HCT116 (cell line): ENCODE data around the gene TBXAS1. TPM values are rescaled to one million over a fixed set of nuclear protein-coding genes. Genes with fewer than 3 reads are reported as not detected.

Experiments
- ATAC-seq: fragments of 200-7000 bp; cut with Tn5 transposase; 2 replicates; pipeline ENCODE4 v1.9.1; 2020; ENCODE audit warnings: mild to moderate bottlenecking, moderate library complexity
- BruUV-seq: library from RNA; stranded (reverse); fragments of 400-500 nt; replicated peaks from 2 replicates; lab custom pipeline; 2021; lab: Mats Ljungman, UMichigan
- CTCF ChIA-PET: fragments of 300-600 bp; sonication (Branson Sonifier 250); formaldehyde crosslinking; loops from one replicate; lab custom pipeline; 2021; ENCODE audit warnings: antibody characterized with exemption; lab: Charles Lee
- POLR2A ChIA-PET: fragments of 300-600, 350-600 bp; sonication (Branson Sonifier 250); formaldehyde crosslinking; loops from one replicate; lab custom pipeline; 2021; ENCODE audit warnings: antibody characterized with exemption; lab: Charles Lee
- RAD21 ChIA-PET, 2 experiments: fragments of 300-600 bp; sonication (Branson Sonifier 250); formaldehyde crosslinking; loops; one replicate each; lab custom pipeline; 2023; ENCODE audit warnings: low total read pairs in 2 of 2; ENCODE audit not compliant: uncharacterized antibody in 2 of 2, unreplicated experiment in 2 of 2, low non-redundant PET in 1 of 2; lab: Charles Lee
- DNase-seq: peaks from one replicate; pipeline ENCODE4 v3.0.0-alpha.2; 2010; ENCODE audit warnings: low read depth, low spot score
- H2AFZ ChIP-seq: fragments of 200-600 bp; shearing (Covaris generic), sonication (generic); 2 replicates; pipeline ENCODE4 v1.6.1; 2017; ENCODE audit warnings: low read depth, mixed run types, mixed read lengths, antibody characterized with exemption, low read length; ENCODE audit not compliant: poor library complexity, severe bottlenecking
- H3K27ac ChIP-seq: 2 replicates; pipeline ENCODE4 v1.5.1; 2012; ENCODE audit warnings: low read depth, low read length
- H3K27me3 ChIP-seq: fragments of 200-600 bp; sonication (generic); 2 replicates; pipeline ENCODE4 v1.6.1; 2016; ENCODE audit warnings: mixed run types, low read length, mixed read lengths; ENCODE audit not compliant: insufficient read depth
- H3K36me3 ChIP-seq, 2 experiments: fragments of 200-500 bp in 1 of 2; fragments of 200-600 bp in 1 of 2; sonication (Bioruptor generic) in 1 of 2; sonication (generic) in 1 of 2; 2 replicates each; pipeline versions ENCODE4 v1.5.1 to v1.6.1; 2014 to 2016; ENCODE audit warnings: low read length in 2 of 2, inconsistent platforms in 1 of 2, mixed read lengths in 1 of 2, mixed run types in 1 of 2; ENCODE audit not compliant: insufficient read depth in 2 of 2, control insufficient read depth in 1 of 2
- H3K4me1 ChIP-seq, 2 experiments: fragments of 200-600 bp in 1 of 2; sonication (generic) in 1 of 2; 2 replicates each; pipeline versions ENCODE4 v1.5.1 to v1.6.1; 2012 to 2017; ENCODE audit warnings: low read length in 2 of 2, inconsistent platforms in 1 of 2, mild to moderate bottlenecking in 1 of 2, mixed read lengths in 1 of 2, mixed run types in 1 of 2, moderate library complexity in 1 of 2; ENCODE audit not compliant: insufficient read depth in 2 of 2, control insufficient read depth in 1 of 2
- H3K4me2 ChIP-seq: fragments of 200-600 bp; sonication (generic); 2 replicates; pipeline ENCODE4 v1.6.1; 2017; ENCODE audit warnings: mixed run types, low read length, mixed read lengths
- H3K4me3 ChIP-seq, 2 experiments: fragments of 200-600 bp in 1 of 2; sonication (generic) in 1 of 2; replicated peaks in 1 of 2; 2 replicates each; pipeline ENCODE4 v1.5.1; 2011 to 2016; ENCODE audit warnings: low read length in 2 of 2, control low read depth in 1 of 2, low read depth in 1 of 2, mild to moderate bottlenecking in 1 of 2, mixed read lengths in 1 of 2, mixed run types in 1 of 2
- H3K79me2 ChIP-seq: fragments of 200-600 bp; sonication (generic); 2 replicates; pipeline ENCODE4 v1.6.1; 2017; ENCODE audit warnings: mild to moderate bottlenecking, mixed run types, low read length, moderate library complexity, mixed read lengths; ENCODE audit not compliant: insufficient read depth
- H3K9ac ChIP-seq: fragments of 200-600 bp; sonication (generic); 2 replicates; pipeline ENCODE4 v1.6.1; 2016; ENCODE audit warnings: low read length, mixed read lengths
- H3K9me2 ChIP-seq: fragments of 200-600 bp; sonication (generic), shearing (Covaris generic); 2 replicates; pipeline ENCODE4 v1.6.1; 2017; ENCODE audit warnings: mixed run types, mild to moderate bottlenecking, moderate library complexity; ENCODE audit not compliant: insufficient read depth
- H3K9me3 ChIP-seq, 2 experiments: fragments of 200-500 bp in 1 of 2; fragments of 200-600 bp in 1 of 2; sonication (Bioruptor generic) in 1 of 2; sonication (generic) in 1 of 2; 2 replicates each; pipeline ENCODE4 v1.6.1; 2014 to 2017; ENCODE audit warnings: low read length in 2 of 2, mixed read lengths in 2 of 2, inconsistent platforms in 1 of 2, low read depth in 1 of 2, mild to moderate bottlenecking in 1 of 2, mixed run types in 1 of 2, moderate library complexity in 1 of 2; ENCODE audit not compliant: control insufficient read depth in 1 of 2, insufficient read depth in 1 of 2
- H4K20me1 ChIP-seq: fragments of 200-600 bp; sonication (generic), shearing (Covaris generic); 2 replicates; pipeline ENCODE4 v1.6.1; 2017; ENCODE audit warnings: mixed run types, mild to moderate bottlenecking, moderate library complexity; ENCODE audit not compliant: insufficient read depth
- CBX3 ChIP-seq: IDR thresholded peaks from 2 replicates; pipeline ENCODE4 v1.6.1; 2012; ENCODE audit warnings: low read depth
- CTCF ChIP-seq, 3 experiments: fragments of 200-600 bp in 1 of 3; sonication (generic) in 1 of 3; IDR thresholded peaks in 2 of 3; conservative IDR thresholded peaks in 1 of 3; 2 replicates each; pipeline ENCODE4 v1.5.1; 2012 to 2017; ENCODE audit warnings: low read depth in 2 of 3, low read length in 2 of 3, antibody characterized with exemption in 1 of 3, borderline replicate concordance in 1 of 3, control low read depth in 1 of 3, mild to moderate bottlenecking in 1 of 3, mixed read lengths in 1 of 3, mixed run types in 1 of 3, moderate library complexity in 1 of 3; ENCODE audit not compliant: insufficient read depth in 1 of 3
- EGR1 ChIP-seq: IDR thresholded peaks from 2 replicates; pipeline ENCODE4 v1.6.1; 2012; ENCODE audit warnings: low read depth
- ELF1 ChIP-seq: IDR thresholded peaks from 2 replicates; pipeline ENCODE4 v1.6.1; 2012; ENCODE audit warnings: low read depth, borderline replicate concordance
- EZH2 ChIP-seq: fragments of 200-600 bp; sonication (generic); IDR thresholded peaks from 2 replicates; pipeline ENCODE4 v1.6.1; 2017; ENCODE audit warnings: antibody characterized with exemption, mixed run types
- EZH2phosphoT487 ChIP-seq: fragments of 200-600 bp; IDR thresholded peaks from 2 replicates; pipeline ENCODE4 v1.6.1; 2018; ENCODE audit warnings: antibody characterized with exemption, borderline replicate concordance
- POLR2AphosphoS5 ChIP-seq: IDR thresholded peaks from 2 replicates; pipeline ENCODE4 v1.6.1; 2011; ENCODE audit warnings: mild to moderate bottlenecking, low read depth, low read length, moderate library complexity
- RAD21 ChIP-seq: IDR thresholded peaks from 2 replicates; pipeline ENCODE4 v1.6.1; 2012; ENCODE audit warnings: low read depth, mild to moderate bottlenecking
- REST ChIP-seq: IDR thresholded peaks from 2 replicates; pipeline ENCODE4 v1.6.1; 2012; ENCODE audit warnings: low read depth
- SIN3A ChIP-seq: IDR thresholded peaks from 2 replicates; pipeline ENCODE4 v1.6.1; 2012; ENCODE audit warnings: low read depth
- SRF ChIP-seq: IDR thresholded peaks from 2 replicates; pipeline ENCODE4 v1.6.1; 2012; ENCODE audit warnings: low read depth
- TCF7L2 ChIP-seq: IDR thresholded peaks from 2 replicates; pipeline ENCODE4 v1.7.0; 2011; ENCODE audit warnings: borderline replicate concordance, inconsistent platforms; ENCODE audit not compliant: insufficient read depth, insufficient read length; ENCODE audit errors: extremely low read depth
- ZFX ChIP-seq: fragments of 450-650 bp; IDR thresholded peaks from 2 replicates; pipeline ENCODE4 v1.6.1; 2017
- intact Hi-C: fragments of 100-400 bp; cut with micrococcal nuclease; formaldehyde crosslinking; loops from 2 replicates; pipeline ENCODE4 v1.10.0; 2022
- total RNA-seq: library from RNA; stranded (reverse); gene quantifications from one replicate; pipeline ENCODE4 v1.2.1, GENCODE V29; 2021; ENCODE audit not compliant: unreplicated experiment
- TF ChIP-seq, protein P1 (sequence below): IDR thresholded peaks from 2 replicates; pipeline ENCODE4 v1.6.1; 2011; ENCODE audit warnings: mild to moderate bottlenecking, low read length, moderate library complexity; ENCODE audit not compliant: insufficient replicate concordance; ENCODE audit errors: extremely low read depth

Gene TBXAS1
- total RNA-seq, 1 experiment from 2014 or later, result 1.4 TPM

GRCh38 chr7:139930286-139930965 is 101.4 kb downstream of the TBXAS1 start:
- Histone ChIP-seq H3K4me1 (peaks cover 0 to 8% of the 10 kb centered on the region in 2 experiments; a peak in 1 of 4 replicates), H3K4me3 (no peak overlapping the region), H3K9me2 (no peaks in the 10 kb centered on the region), H3K79me2 (no peaks in the 10 kb centered on the region), H4K20me1 (no peaks in the 10 kb centered on the region), H3K9me3 (no peaks in the 10 kb centered on the region), H3K4me2 (no peak overlapping the region), H2AFZ (no peak overlapping the region), H3K9ac (no peak overlapping the region), H3K27me3 (no peaks in the 10 kb centered on the region), H3K36me3 (no peaks in the 10 kb centered on the region), H3K27ac (no peak overlapping the region)
- no peak for DNase-seq
- ATAC-seq, result no peak
- POLR2A ChIA-PET, result no interaction called here
- RAD21 ChIA-PET, result no interaction called here
- no peak for TF ChIP-seq EZH2phosphoT487
- no peak for TF ChIP-seq EGR1
- no peak for TF ChIP-seq ELF1
- TF ChIP-seq TCF7L2, result no peak
- TF ChIP-seq POLR2AphosphoS5, result no peak
- TF ChIP-seq CTCF (IDR thresholded peaks at IDR 0.05 in 2 of 3, conservative IDR thresholded peaks at IDR 0.05 in 1 of 3; ENCODE audit: borderline replicate concordance in 1 of 3, insufficient read depth in 1 of 3, low read depth in 2 of 3, low read length in 2 of 3), result no peak
- TF ChIP-seq, protein P1, sequence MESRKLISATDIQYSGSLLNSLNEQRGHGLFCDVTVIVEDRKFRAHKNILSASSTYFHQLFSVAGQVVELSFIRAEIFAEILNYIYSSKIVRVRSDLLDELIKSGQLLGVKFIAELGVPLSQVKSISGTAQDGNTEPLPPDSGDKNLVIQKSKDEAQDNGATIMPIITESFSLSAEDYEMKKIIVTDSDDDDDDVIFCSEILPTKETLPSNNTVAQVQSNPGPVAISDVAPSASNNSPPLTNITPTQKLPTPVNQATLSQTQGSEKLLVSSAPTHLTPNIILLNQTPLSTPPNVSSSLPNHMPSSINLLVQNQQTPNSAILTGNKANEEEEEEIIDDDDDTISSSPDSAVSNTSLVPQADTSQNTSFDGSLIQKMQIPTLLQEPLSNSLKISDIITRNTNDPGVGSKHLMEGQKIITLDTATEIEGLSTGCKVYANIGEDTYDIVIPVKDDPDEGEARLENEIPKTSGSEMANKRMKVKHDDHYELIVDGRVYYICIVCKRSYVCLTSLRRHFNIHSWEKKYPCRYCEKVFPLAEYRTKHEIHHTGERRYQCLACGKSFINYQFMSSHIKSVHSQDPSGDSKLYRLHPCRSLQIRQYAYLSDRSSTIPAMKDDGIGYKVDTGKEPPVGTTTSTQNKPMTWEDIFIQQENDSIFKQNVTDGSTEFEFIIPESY, result no peak
- no peak for TF ChIP-seq CBX3
- TF ChIP-seq RAD21, result no peak
- no peak for TF ChIP-seq EZH2
- TF ChIP-seq SRF, result no peak
- TF ChIP-seq ZFX, result no peak
- TF ChIP-seq REST, result no peak
- no peak for TF ChIP-seq SIN3A
- intact Hi-C loops, result no loop called here
- no TSS peak for BruUV-seq
- CTCF ChIA-PET, result no interaction called here
